SK-N-SH (cell line): ENCODE results near the gene CCDC50. TPM values are rescaled to one million over a fixed set of nuclear protein-coding genes. Genes with fewer than 3 reads are reported as not detected.

Experiments
- CTCF ChIA-PET: fragments of 300-600, 350-600 bp; formaldehyde crosslinking; extraction: SDS; loops from one replicate; lab custom pipeline; 2021; lab: Yijun Ruan, JAX
- POLR2A ChIA-PET: fragments of 350-600 bp; sonication (Branson Sonifier 250); formaldehyde crosslinking; extraction: SDS; loops from one replicate; lab custom pipeline; 2020; ENCODE audit warnings: antibody characterized with exemption, inconsistent platforms; lab: Yijun Ruan, JAX
- DNase-seq: peaks from one replicate; pipeline ENCODE4 v3.0.0; 2012
- H2AFZ ChIP-seq: fragments of 200-600 bp; sonication (generic); 2 replicates; pipeline ENCODE4 v1.8.1; 2016; ENCODE audit warnings: antibody characterized with exemption, mild to moderate bottlenecking, low read depth
- H3F3A ChIP-seq: fragments of 200-600 bp; sonication (generic); replicated peaks from 2 replicates; pipeline ENCODE3; 2016; ENCODE audit warnings: antibody characterized with exemption, mild to moderate bottlenecking; ENCODE audit not compliant: insufficient read depth
- H3K27ac ChIP-seq, 2 experiments: fragments of 200-500 bp in 1 of 2; fragments of 200-600 bp in 1 of 2; sonication (Bioruptor generic) in 1 of 2; sonication (generic), shearing (Covaris generic) in 1 of 2; 2 replicates each; pipeline versions ENCODE4 v1.5.1 to v1.6.1; 2014 to 2016; ENCODE audit warnings: low read depth in 2 of 2, inconsistent platforms in 1 of 2, low read length in 1 of 2, mild to moderate bottlenecking in 1 of 2, mixed read lengths in 1 of 2
- H3K27me3 ChIP-seq: fragments of 200-600 bp; sonication (generic), shearing (Covaris generic); 2 replicates; pipeline ENCODE4 v1.6.1; 2016; ENCODE audit warnings: mixed run types; ENCODE audit not compliant: insufficient read depth
- H3K36me3 ChIP-seq, 2 experiments: fragments of 200-500 bp in 1 of 2; fragments of 200-600 bp in 1 of 2; sonication (Bioruptor generic) in 1 of 2; sonication (generic) in 1 of 2; replicated peaks in 1 of 2; 2 replicates each; pipeline versions ENCODE3 to v1.5.1; 2014 to 2016; ENCODE audit warnings: low read length in 1 of 2, mild to moderate bottlenecking in 1 of 2; ENCODE audit not compliant: insufficient read depth in 2 of 2, control insufficient read depth in 1 of 2
- H3K4me1 ChIP-seq, 2 experiments: fragments of 200-500 bp in 1 of 2; fragments of 200-600 bp in 1 of 2; sonication (Bioruptor generic) in 1 of 2; sonication (generic), shearing (Covaris generic) in 1 of 2; 2 replicates each; pipeline versions ENCODE4 v1.5.1 to v1.6.1; 2014 to 2016; ENCODE audit warnings: low read depth in 1 of 2, low read length in 1 of 2, mixed run types in 1 of 2; ENCODE audit not compliant: insufficient read depth in 2 of 2, control insufficient read depth in 1 of 2
- H3K4me2 ChIP-seq: fragments of 200-600 bp; sonication (generic), shearing (Covaris generic); 2 replicates; pipeline ENCODE4 v1.6.1; 2017; ENCODE audit warnings: mixed run types
- H3K4me3 ChIP-seq, 2 experiments: fragments of 200-500 bp in 1 of 2; fragments of 200-600 bp in 1 of 2; sonication (Bioruptor generic) in 1 of 2; sonication (generic), shearing (Covaris generic) in 1 of 2; 2 replicates each; pipeline versions ENCODE4 v1.5.1 to v1.8.1; 2014 to 2016; ENCODE audit warnings: low read depth in 2 of 2, inconsistent platforms in 1 of 2, low read length in 1 of 2, mild to moderate bottlenecking in 1 of 2, mixed read lengths in 1 of 2, moderate library complexity in 1 of 2
- H3K79me2 ChIP-seq: fragments of 200-600 bp; sonication (generic); 2 replicates; pipeline ENCODE4 v1.8.1; 2017; ENCODE audit warnings: mild to moderate bottlenecking; ENCODE audit not compliant: insufficient read depth
- H3K9ac ChIP-seq: fragments of 200-600 bp; sonication (generic); 2 replicates; pipeline ENCODE4 v1.6.1; 2017; ENCODE audit warnings: mixed run types
- H3K9me2 ChIP-seq: fragments of 200-600 bp; sonication (generic); 2 replicates; pipeline ENCODE4 v1.6.1; 2017; ENCODE audit warnings: mixed run types
- H3K9me3 ChIP-seq: fragments of 200-600 bp; sonication (generic); 2 replicates; pipeline ENCODE4 v1.6.1; 2017; ENCODE audit warnings: mixed run types, mild to moderate bottlenecking, moderate library complexity
- H4K20me1 ChIP-seq: fragments of 200-600 bp; sonication (generic); 2 replicates; pipeline ENCODE4 v1.6.1; 2017; ENCODE audit warnings: mild to moderate bottlenecking, mixed run types; ENCODE audit not compliant: insufficient read depth
- ELF1 ChIP-seq: IDR thresholded peaks from 2 replicates; pipeline ENCODE4 v1.4.0; 2012
- EP300 ChIP-seq, 2 experiments: IDR thresholded peaks; 2 replicates each; pipeline versions ENCODE4 v1.4.0 to v1.6.1; 2012; ENCODE audit warnings: borderline replicate concordance in 1 of 2, low read depth in 1 of 2, low read length in 1 of 2
- EZH2phosphoT487 ChIP-seq: fragments of 200-600 bp; sonication (generic); IDR thresholded peaks from 2 replicates; pipeline ENCODE4 v1.6.1; 2017; ENCODE audit warnings: low read depth, mixed run types, mild to moderate bottlenecking, antibody characterized with exemption, moderate library complexity, borderline replicate concordance
- FOSL2 ChIP-seq: IDR thresholded peaks from 2 replicates; pipeline ENCODE4 v1.4.0; 2012; ENCODE audit warnings: low read depth, mild to moderate bottlenecking, moderate library complexity, borderline replicate concordance
- FOXJ3 ChIP-seq: sonication (generic); formaldehyde crosslinking; IDR thresholded peaks from 2 replicates; pipeline ENCODE4 v1.5.1; 2020; ENCODE audit warnings: mild to moderate bottlenecking, missing genetic modification reagents
- FOXM1 ChIP-seq: IDR thresholded peaks from 2 replicates; pipeline ENCODE4 v1.4.0; 2012; ENCODE audit warnings: low read depth, mild to moderate bottlenecking
- IRF3 ChIP-seq: fragments of 150-350 bp; IDR thresholded peaks from 2 replicates; pipeline ENCODE4 v1.6.1; 2016; ENCODE audit warnings: mild to moderate bottlenecking, low read depth, low read length
- JUND ChIP-seq: IDR thresholded peaks from 2 replicates; pipeline ENCODE4 v1.4.0; 2012
- MEF2A ChIP-seq: IDR thresholded peaks from 2 replicates; pipeline ENCODE4 v1.4.0; 2012; ENCODE audit warnings: low read depth, borderline replicate concordance
- MXI1 ChIP-seq: IDR thresholded peaks from 2 replicates; pipeline ENCODE4 v1.6.1; 2012; ENCODE audit warnings: mild to moderate bottlenecking, low read depth, low read length, improper control_type of control experiment
- NFIC ChIP-seq: IDR thresholded peaks from 2 replicates; pipeline ENCODE4 v1.4.0; 2012; ENCODE audit warnings: borderline replicate concordance
- NRF1 ChIP-seq: IDR thresholded peaks from 2 replicates; pipeline ENCODE4 v1.6.1; 2012; ENCODE audit warnings: low read depth, mild to moderate bottlenecking, low read length
- POLR2AphosphoS5 ChIP-seq: IDR thresholded peaks from 2 replicates; pipeline ENCODE4 v1.6.1; 2012; ENCODE audit warnings: low read depth, low read length
- RAD21 ChIP-seq: IDR thresholded peaks from 2 replicates; pipeline ENCODE4 v1.6.1; 2012; ENCODE audit warnings: mild to moderate bottlenecking, low read length
- TAF1 ChIP-seq: IDR thresholded peaks from 2 replicates; pipeline ENCODE4 v1.6.1; 2012; ENCODE audit warnings: low read depth, mild to moderate bottlenecking, low read length, moderate library complexity, borderline replicate concordance
- TCF12 ChIP-seq: IDR thresholded peaks from 2 replicates; pipeline ENCODE4 v1.4.0; 2012
- TEAD4 ChIP-seq: IDR thresholded peaks from 2 replicates; pipeline ENCODE4 v1.4.0; 2012; ENCODE audit warnings: mild to moderate bottlenecking, borderline replicate concordance; ENCODE audit not compliant: insufficient read depth
- USF1 ChIP-seq: IDR thresholded peaks from 2 replicates; pipeline ENCODE4 v1.4.0; 2012; ENCODE audit warnings: low read depth, borderline replicate concordance
- YY1 ChIP-seq: IDR thresholded peaks from 2 replicates; pipeline ENCODE4 v1.4.0; 2012; ENCODE audit warnings: low read depth, mild to moderate bottlenecking
- WGBS: methylation state at CpG from one replicate; pipeline ENCODE4 v1.1.6; 2017; ENCODE audit warnings: low lambda C conversion rate; 5-methylcytosine and 5-hydroxymethylcytosine counted together
- polyA plus RNA-seq, 3 experiments: library from polyadenylated mRNA; depleted of rRNA; stranded (reverse); fragments of >200 nt; gene quantifications; 2 replicates each; pipeline ENCODE4 v1.2.3, GENCODE V29; 2012
- TF ChIP-seq, protein P1 (sequence below): IDR thresholded peaks from 2 replicates; pipeline ENCODE4 v1.6.1; 2012; ENCODE audit warnings: mild to moderate bottlenecking, low read depth, low read length, moderate library complexity
- TF ChIP-seq, protein P2 (sequence below): IDR thresholded peaks from 2 replicates; pipeline ENCODE4 v1.4.0; 2012; ENCODE audit warnings: low read depth, borderline replicate concordance

The CCDC50 gene
- polyA plus RNA-seq, 1 of the 3 experiments (the other 2 are of a cell fraction): 21.9 TPM

GRCh38 chr3:191425322-191425734, 96.1 kb downstream of the CCDC50 start (continued):
- no peak for TF ChIP-seq NFIC
- no peak for TF ChIP-seq FOXJ3 (CRISPR knock-in tag)
- no peak for TF ChIP-seq EZH2phosphoT487
- TF ChIP-seq MXI1: 0 out of 2 replicates have a peak, but pooled peaks have one; percentile 7
- TF ChIP-seq, protein P1, sequence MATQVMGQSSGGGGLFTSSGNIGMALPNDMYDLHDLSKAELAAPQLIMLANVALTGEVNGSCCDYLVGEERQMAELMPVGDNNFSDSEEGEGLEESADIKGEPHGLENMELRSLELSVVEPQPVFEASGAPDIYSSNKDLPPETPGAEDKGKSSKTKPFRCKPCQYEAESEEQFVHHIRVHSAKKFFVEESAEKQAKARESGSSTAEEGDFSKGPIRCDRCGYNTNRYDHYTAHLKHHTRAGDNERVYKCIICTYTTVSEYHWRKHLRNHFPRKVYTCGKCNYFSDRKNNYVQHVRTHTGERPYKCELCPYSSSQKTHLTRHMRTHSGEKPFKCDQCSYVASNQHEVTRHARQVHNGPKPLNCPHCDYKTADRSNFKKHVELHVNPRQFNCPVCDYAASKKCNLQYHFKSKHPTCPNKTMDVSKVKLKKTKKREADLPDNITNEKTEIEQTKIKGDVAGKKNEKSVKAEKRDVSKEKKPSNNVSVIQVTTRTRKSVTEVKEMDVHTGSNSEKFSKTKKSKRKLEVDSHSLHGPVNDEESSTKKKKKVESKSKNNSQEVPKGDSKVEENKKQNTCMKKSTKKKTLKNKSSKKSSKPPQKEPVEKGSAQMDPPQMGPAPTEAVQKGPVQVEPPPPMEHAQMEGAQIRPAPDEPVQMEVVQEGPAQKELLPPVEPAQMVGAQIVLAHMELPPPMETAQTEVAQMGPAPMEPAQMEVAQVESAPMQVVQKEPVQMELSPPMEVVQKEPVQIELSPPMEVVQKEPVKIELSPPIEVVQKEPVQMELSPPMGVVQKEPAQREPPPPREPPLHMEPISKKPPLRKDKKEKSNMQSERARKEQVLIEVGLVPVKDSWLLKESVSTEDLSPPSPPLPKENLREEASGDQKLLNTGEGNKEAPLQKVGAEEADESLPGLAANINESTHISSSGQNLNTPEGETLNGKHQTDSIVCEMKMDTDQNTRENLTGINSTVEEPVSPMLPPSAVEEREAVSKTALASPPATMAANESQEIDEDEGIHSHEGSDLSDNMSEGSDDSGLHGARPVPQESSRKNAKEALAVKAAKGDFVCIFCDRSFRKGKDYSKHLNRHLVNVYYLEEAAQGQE: no peak
- TF ChIP-seq, protein P2, sequence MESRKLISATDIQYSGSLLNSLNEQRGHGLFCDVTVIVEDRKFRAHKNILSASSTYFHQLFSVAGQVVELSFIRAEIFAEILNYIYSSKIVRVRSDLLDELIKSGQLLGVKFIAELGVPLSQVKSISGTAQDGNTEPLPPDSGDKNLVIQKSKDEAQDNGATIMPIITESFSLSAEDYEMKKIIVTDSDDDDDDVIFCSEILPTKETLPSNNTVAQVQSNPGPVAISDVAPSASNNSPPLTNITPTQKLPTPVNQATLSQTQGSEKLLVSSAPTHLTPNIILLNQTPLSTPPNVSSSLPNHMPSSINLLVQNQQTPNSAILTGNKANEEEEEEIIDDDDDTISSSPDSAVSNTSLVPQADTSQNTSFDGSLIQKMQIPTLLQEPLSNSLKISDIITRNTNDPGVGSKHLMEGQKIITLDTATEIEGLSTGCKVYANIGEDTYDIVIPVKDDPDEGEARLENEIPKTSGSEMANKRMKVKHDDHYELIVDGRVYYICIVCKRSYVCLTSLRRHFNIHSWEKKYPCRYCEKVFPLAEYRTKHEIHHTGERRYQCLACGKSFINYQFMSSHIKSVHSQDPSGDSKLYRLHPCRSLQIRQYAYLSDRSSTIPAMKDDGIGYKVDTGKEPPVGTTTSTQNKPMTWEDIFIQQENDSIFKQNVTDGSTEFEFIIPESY: peak; percentile 92
- no peak for TF ChIP-seq TCF12
- peak; percentile 73; the same call in 1 of the 2 replicates for TF ChIP-seq TAF1
- TF ChIP-seq FOXM1: no peak
- TF ChIP-seq JUND: no peak
- no peak for TF ChIP-seq TEAD4
- TF ChIP-seq IRF3: no peak
- TF ChIP-seq EP300 (IDR thresholded peaks at IDR 0.05; ENCODE audit: borderline replicate concordance in 1 of 2, low read depth in 1 of 2, low read length in 1 of 2): no peak
- no peak for TF ChIP-seq RAD21
- peak; percentile 62 for TF ChIP-seq YY1
- TF ChIP-seq POLR2AphosphoS5: peak; percentile 70

DNA sequence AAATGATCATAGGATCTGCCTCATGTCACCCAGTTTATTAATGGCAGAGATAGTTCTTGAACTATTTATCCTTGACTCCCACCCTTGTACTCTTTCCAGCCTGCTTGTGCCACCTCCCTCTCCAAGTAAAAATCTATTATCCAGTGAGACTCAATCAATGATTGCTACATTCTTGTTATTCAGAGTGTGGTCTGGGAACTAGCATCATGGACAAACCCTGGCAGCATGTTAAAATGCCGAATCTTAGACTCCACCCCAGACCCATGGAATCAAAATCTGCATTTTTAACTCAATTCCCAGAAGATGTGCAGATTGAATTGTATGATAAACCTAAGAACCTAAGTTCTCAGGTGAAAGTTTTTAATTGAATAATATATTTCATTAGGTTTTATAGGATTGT, 97.1 kb downstream of the CCDC50 start:
- Histone ChIP-seq H3F3A (no peaks in the 10 kb centered on the region), H3K9ac (no peak overlapping the region), H3K36me3 (no peaks in the 10 kb centered on the region), H3K4me1 (peaks cover 0 to 4% of the 10 kb centered on the region in 2 experiments; a peak in 1 of 4 replicates), H4K20me1 (no peaks in the 10 kb centered on the region), H3K4me2 (peak overlapping the region; percentile 58), H2AFZ (peak overlapping the region; percentile 77; the same call in 1 of the 2 replicates), H3K9me3 (no peaks in the 10 kb centered on the region), H3K27ac (no peak overlapping the region), H3K9me2 (no peaks in the 10 kb centered on the region), H3K27me3 (no peaks in the 10 kb centered on the region), H3K4me3 (peak overlapping the region; percentile 33 to 51), H3K79me2 (0 out of 2 replicates have a peak, but pooled peaks cover 4% of the 10 kb centered on the region)
- POLR2A ChIA-PET: no interaction called here
- DNase-seq: no peak
- WGBS: 0% methylated on average over 1 of the region's 1 CpG
- CTCF ChIA-PET: no interaction called here
- TF ChIP-seq USF1 (no peak), NFIC (no peak), FOXM1 (no peak), ELF1 (no peak), TEAD4 (no peak), EP300 (IDR thresholded peaks at IDR 0.05; ENCODE audit: borderline replicate concordance in 1 of 2, low read depth in 1 of 2, low read length in 1 of 2) (no peak), MXI1 (no peak), MEF2A (no peak), IRF3 (no peak), NRF1 (no peak), FOSL2 (no peak)
- TF ChIP-seq, protein P2: no peak
